HCT116 (cell line): ENCODE measurements around the gene NRP1. TPM values are rescaled to one million over a fixed set of nuclear protein-coding genes. Genes with fewer than 3 reads are reported as not detected.
A peak's percentile ranks its signal among the peaks of the same experiment; 100 is the strongest.

Experiments used
- ATAC-seq: fragments of 200-7000 bp; cut with Tn5 transposase; 2 replicates; pipeline ENCODE4 v1.9.1; 2020; ENCODE audit warnings: mild to moderate bottlenecking, moderate library complexity
- BruUV-seq: library from RNA; stranded (reverse); fragments of 400-500 nt; replicated peaks from 2 replicates; lab custom pipeline; 2021; lab: Mats Ljungman, UMichigan
- CTCF ChIA-PET: fragments of 300-600 bp; sonication (Branson Sonifier 250); formaldehyde crosslinking; loops from one replicate; lab custom pipeline; 2021; ENCODE audit warnings: antibody characterized with exemption; lab: Charles Lee
- POLR2A ChIA-PET: fragments of 300-600, 350-600 bp; sonication (Branson Sonifier 250); formaldehyde crosslinking; loops from one replicate; lab custom pipeline; 2021; ENCODE audit warnings: antibody characterized with exemption; lab: Charles Lee
- RAD21 ChIA-PET, 2 experiments: fragments of 300-600 bp; sonication (Branson Sonifier 250); formaldehyde crosslinking; loops; one replicate each; lab custom pipeline; 2023; ENCODE audit warnings: low total read pairs in 2 of 2; ENCODE audit not compliant: uncharacterized antibody in 2 of 2, unreplicated experiment in 2 of 2, low non-redundant PET in 1 of 2; lab: Charles Lee
- DNase-seq: peaks from one replicate; pipeline ENCODE4 v3.0.0-alpha.2; 2010; ENCODE audit warnings: low read depth, low spot score
- H2AFZ ChIP-seq: fragments of 200-600 bp; shearing (Covaris generic), sonication (generic); 2 replicates; pipeline ENCODE4 v1.6.1; 2017; ENCODE audit warnings: low read depth, mixed run types, mixed read lengths, antibody characterized with exemption, low read length; ENCODE audit not compliant: poor library complexity, severe bottlenecking
- H3K27ac ChIP-seq: 2 replicates; pipeline ENCODE4 v1.5.1; 2012; ENCODE audit warnings: low read depth, low read length
- H3K27me3 ChIP-seq: fragments of 200-600 bp; sonication (generic); 2 replicates; pipeline ENCODE4 v1.6.1; 2016; ENCODE audit warnings: mixed run types, low read length, mixed read lengths; ENCODE audit not compliant: insufficient read depth
- H3K36me3 ChIP-seq, 2 experiments: fragments of 200-500 bp in 1 of 2; fragments of 200-600 bp in 1 of 2; sonication (Bioruptor generic) in 1 of 2; sonication (generic) in 1 of 2; 2 replicates each; pipeline versions ENCODE4 v1.5.1 to v1.6.1; 2014 to 2016; ENCODE audit warnings: low read length in 2 of 2, inconsistent platforms in 1 of 2, mixed read lengths in 1 of 2, mixed run types in 1 of 2; ENCODE audit not compliant: insufficient read depth in 2 of 2, control insufficient read depth in 1 of 2
- H3K4me1 ChIP-seq, 2 experiments: fragments of 200-600 bp in 1 of 2; sonication (generic) in 1 of 2; 2 replicates each; pipeline versions ENCODE4 v1.5.1 to v1.6.1; 2012 to 2017; ENCODE audit warnings: low read length in 2 of 2, inconsistent platforms in 1 of 2, mild to moderate bottlenecking in 1 of 2, mixed read lengths in 1 of 2, mixed run types in 1 of 2, moderate library complexity in 1 of 2; ENCODE audit not compliant: insufficient read depth in 2 of 2, control insufficient read depth in 1 of 2
- H3K4me2 ChIP-seq: fragments of 200-600 bp; sonication (generic); 2 replicates; pipeline ENCODE4 v1.6.1; 2017; ENCODE audit warnings: mixed run types, low read length, mixed read lengths
- H3K4me3 ChIP-seq, 2 experiments: fragments of 200-600 bp in 1 of 2; sonication (generic) in 1 of 2; replicated peaks in 1 of 2; 2 replicates each; pipeline ENCODE4 v1.5.1; 2011 to 2016; ENCODE audit warnings: low read length in 2 of 2, control low read depth in 1 of 2, low read depth in 1 of 2, mild to moderate bottlenecking in 1 of 2, mixed read lengths in 1 of 2, mixed run types in 1 of 2
- H3K79me2 ChIP-seq: fragments of 200-600 bp; sonication (generic); 2 replicates; pipeline ENCODE4 v1.6.1; 2017; ENCODE audit warnings: mild to moderate bottlenecking, mixed run types, low read length, moderate library complexity, mixed read lengths; ENCODE audit not compliant: insufficient read depth
- H3K9ac ChIP-seq: fragments of 200-600 bp; sonication (generic); 2 replicates; pipeline ENCODE4 v1.6.1; 2016; ENCODE audit warnings: low read length, mixed read lengths
- H3K9me2 ChIP-seq: fragments of 200-600 bp; sonication (generic), shearing (Covaris generic); 2 replicates; pipeline ENCODE4 v1.6.1; 2017; ENCODE audit warnings: mixed run types, mild to moderate bottlenecking, moderate library complexity; ENCODE audit not compliant: insufficient read depth
- H3K9me3 ChIP-seq, 2 experiments: fragments of 200-500 bp in 1 of 2; fragments of 200-600 bp in 1 of 2; sonication (Bioruptor generic) in 1 of 2; sonication (generic) in 1 of 2; 2 replicates each; pipeline ENCODE4 v1.6.1; 2014 to 2017; ENCODE audit warnings: low read length in 2 of 2, mixed read lengths in 2 of 2, inconsistent platforms in 1 of 2, low read depth in 1 of 2, mild to moderate bottlenecking in 1 of 2, mixed run types in 1 of 2, moderate library complexity in 1 of 2; ENCODE audit not compliant: control insufficient read depth in 1 of 2, insufficient read depth in 1 of 2
- H4K20me1 ChIP-seq: fragments of 200-600 bp; sonication (generic), shearing (Covaris generic); 2 replicates; pipeline ENCODE4 v1.6.1; 2017; ENCODE audit warnings: mixed run types, mild to moderate bottlenecking, moderate library complexity; ENCODE audit not compliant: insufficient read depth
- CBX3 ChIP-seq: IDR thresholded peaks from 2 replicates; pipeline ENCODE4 v1.6.1; 2012; ENCODE audit warnings: low read depth
- CEBPB ChIP-seq: IDR thresholded peaks from 2 replicates; pipeline ENCODE4 v1.6.1; 2012; ENCODE audit warnings: low read depth
- EGR1 ChIP-seq: IDR thresholded peaks from 2 replicates; pipeline ENCODE4 v1.6.1; 2012; ENCODE audit warnings: low read depth
- FOSL1 ChIP-seq: IDR thresholded peaks from 2 replicates; pipeline ENCODE4 v1.6.1; 2012; ENCODE audit warnings: low read depth
- JUND ChIP-seq: IDR thresholded peaks from 2 replicates; pipeline ENCODE4 v1.6.1; 2012
- RAD21 ChIP-seq: IDR thresholded peaks from 2 replicates; pipeline ENCODE4 v1.6.1; 2012; ENCODE audit warnings: low read depth, mild to moderate bottlenecking
- SP1 ChIP-seq: IDR thresholded peaks from 2 replicates; pipeline ENCODE4 v1.6.1; 2012; ENCODE audit warnings: low read depth
- YY1 ChIP-seq: IDR thresholded peaks from 2 replicates; pipeline ENCODE4 v1.6.1; 2011; ENCODE audit warnings: low read length, low read depth, moderate library complexity, mild to moderate bottlenecking; ENCODE audit not compliant: insufficient replicate concordance; ENCODE audit errors: extremely low read depth
- ZFX ChIP-seq: fragments of 450-650 bp; IDR thresholded peaks from 2 replicates; pipeline ENCODE4 v1.6.1; 2017
- ZNF274 ChIP-seq: fragments of 200-500 bp; sonication (Bioruptor generic); IDR thresholded peaks from 2 replicates; pipeline ENCODE4 v1.6.1; 2014; ENCODE audit warnings: mild to moderate bottlenecking, low read depth, low read length, inconsistent platforms
- intact Hi-C: fragments of 100-400 bp; cut with micrococcal nuclease; formaldehyde crosslinking; loops from 2 replicates; pipeline ENCODE4 v1.10.0; 2022
- total RNA-seq: library from RNA; stranded (reverse); gene quantifications from one replicate; pipeline ENCODE4 v1.2.1, GENCODE V29; 2021; ENCODE audit not compliant: unreplicated experiment
- TF ChIP-seq, protein P1 (sequence below), 3 experiments: fragments of 200-600 bp in 1 of 3; sonication (generic) in 1 of 3; IDR thresholded peaks in 2 of 3; conservative IDR thresholded peaks in 1 of 3; 2 replicates each; pipeline ENCODE4 v1.5.1; 2012 to 2017; ENCODE audit warnings: low read depth in 2 of 3, low read length in 2 of 3, antibody characterized with exemption in 1 of 3, borderline replicate concordance in 1 of 3, control low read depth in 1 of 3, mild to moderate bottlenecking in 1 of 3, mixed read lengths in 1 of 3, mixed run types in 1 of 3, moderate library complexity in 1 of 3; ENCODE audit not compliant: insufficient read depth in 1 of 3
- TF ChIP-seq, protein P2 (sequence below): IDR thresholded peaks from 2 replicates; pipeline ENCODE4 v1.6.1; 2011; ENCODE audit warnings: mild to moderate bottlenecking, low read length, moderate library complexity; ENCODE audit not compliant: insufficient replicate concordance; ENCODE audit errors: extremely low read depth
- TF ChIP-seq, protein P3 (sequence below): IDR thresholded peaks from 2 replicates; pipeline ENCODE4 v1.6.1; 2012

NRP1 gene
- total RNA-seq, 1 experiment from 2014 or later: 3.8 TPM

DNA sequence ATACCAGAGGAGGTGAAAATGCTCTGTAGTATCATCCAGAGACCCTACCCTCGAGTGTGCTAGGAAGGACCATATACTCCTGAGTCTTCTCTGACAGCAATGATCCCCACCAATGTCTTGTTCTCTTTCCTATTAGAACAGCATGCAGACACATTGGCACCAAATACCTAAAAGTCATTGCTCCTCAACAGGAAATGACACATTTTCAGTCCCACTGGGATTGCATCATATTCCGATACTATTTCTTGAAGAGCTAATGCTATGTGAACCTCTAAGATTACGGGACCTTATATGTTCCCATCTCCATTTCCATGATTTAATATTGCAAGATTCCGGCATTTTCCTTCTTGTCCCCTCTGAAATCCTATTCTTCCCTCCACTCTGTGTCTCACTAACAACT, 177.4 kb downstream of the NRP1 start:
- intact Hi-C loops: loop anchor here (2.0 kb wide), 1 partner anchor 362 kb away; no protein-coding TSS in a partner anchor
- ATAC-seq: no peak
- BruUV-seq: no TSS peak

DNA sequence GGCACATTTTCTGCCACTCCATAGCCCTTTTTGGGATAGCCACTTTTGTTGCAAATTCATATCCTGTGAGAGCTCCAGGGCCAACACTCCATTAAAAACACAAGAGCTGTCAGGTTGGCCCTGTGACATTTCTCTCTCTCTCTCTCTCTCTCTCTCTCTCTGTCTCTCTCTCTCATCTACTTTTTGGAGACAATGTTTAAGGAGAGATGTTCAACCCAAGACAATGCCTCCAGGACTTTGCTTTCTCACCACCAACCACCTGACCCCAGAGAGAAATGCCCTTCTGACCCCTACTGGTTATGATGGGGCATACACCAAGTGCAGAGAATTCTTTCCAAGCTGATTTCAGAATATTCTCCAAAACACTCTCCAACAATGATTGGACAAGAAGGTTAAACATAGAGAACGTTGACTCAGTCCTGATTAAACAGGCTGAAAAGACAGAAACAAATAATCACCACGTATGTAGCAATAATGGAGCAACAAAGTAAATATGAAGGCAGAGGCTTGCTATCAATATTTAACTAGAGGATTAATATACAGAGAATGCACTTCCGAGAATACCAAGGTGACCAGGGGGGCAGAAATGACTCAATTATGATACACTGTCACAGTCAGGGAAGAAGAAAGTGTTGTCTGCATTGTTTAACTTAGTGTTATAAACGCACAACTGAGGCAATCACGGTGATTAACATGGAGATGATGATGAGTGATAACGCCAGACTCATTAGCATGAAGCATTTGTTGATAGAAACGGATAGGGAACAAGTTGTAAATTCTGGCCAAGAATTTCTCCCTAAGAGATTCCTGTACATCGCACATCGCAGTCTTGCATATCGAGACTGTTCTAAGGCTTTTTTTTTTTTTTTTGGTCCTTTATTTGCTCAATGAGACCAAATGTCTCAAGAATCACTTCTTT, 178.5 kb downstream of the NRP1 start:
- peaks cover 7 to 24% of the 10 kb centered on the region in 2 experiments; a peak in 3 of 4 replicates for H3K4me1 ChIP-seq
- H3K9me2 ChIP-seq: no peaks in the 10 kb centered on the region
- intact Hi-C loops: loop anchor here (1.0 to 2.0 kb wide), 2 partner anchors 146 to 361 kb away; no protein-coding TSS in a partner anchor
- ChIA-PET RAD21 (interaction anchor here (1.0 to 1.3 kb wide), 4 partner anchors 40 to 147 kb away, joined by 3 to 5 read pairs (median 4); no protein-coding TSS in a partner anchor), POLR2A (no interaction called here), CTCF (interaction anchor here (0.7 to 2.2 kb wide), 10 partner anchors 8 to 147 kb away, joined by 3 to 15 read pairs (median 4); no protein-coding TSS in a partner anchor)
- H3K4me2 ChIP-seq: peak overlapping the region; percentile 66
- H3K9ac ChIP-seq: no peak overlapping the region
- H4K20me1 ChIP-seq: no peaks in the 10 kb centered on the region
- H3K9me3 ChIP-seq: no peaks in the 10 kb centered on the region
- DNase-seq (no peak), ATAC-seq (peak; percentile 97)
- no peaks in the 10 kb centered on the region for H3K27me3 ChIP-seq
- H3K79me2 ChIP-seq: no peaks in the 10 kb centered on the region
- peak overlapping the region; percentile 98 for H2AFZ ChIP-seq
- BruUV-seq: no TSS peak
- peak overlapping the region in 1 of 2 experiments; percentile 19; a peak in 1 of 4 replicates for H3K4me3 ChIP-seq
- no peak overlapping the region for H3K27ac ChIP-seq
- H3K36me3 ChIP-seq: no peaks in the 10 kb centered on the region
- TF ChIP-seq RAD21 (peak; percentile 91), SP1 (peak; percentile 58), JUND (peak; percentile 43), FOSL1 (peak; percentile 66), CEBPB (peak; percentile 78; the same call in 1 of the 2 replicates), ZFX (no peak), EGR1 (no peak), CBX3 (no peak), YY1 (peak; percentile 33)
- TF ChIP-seq, protein P1, sequence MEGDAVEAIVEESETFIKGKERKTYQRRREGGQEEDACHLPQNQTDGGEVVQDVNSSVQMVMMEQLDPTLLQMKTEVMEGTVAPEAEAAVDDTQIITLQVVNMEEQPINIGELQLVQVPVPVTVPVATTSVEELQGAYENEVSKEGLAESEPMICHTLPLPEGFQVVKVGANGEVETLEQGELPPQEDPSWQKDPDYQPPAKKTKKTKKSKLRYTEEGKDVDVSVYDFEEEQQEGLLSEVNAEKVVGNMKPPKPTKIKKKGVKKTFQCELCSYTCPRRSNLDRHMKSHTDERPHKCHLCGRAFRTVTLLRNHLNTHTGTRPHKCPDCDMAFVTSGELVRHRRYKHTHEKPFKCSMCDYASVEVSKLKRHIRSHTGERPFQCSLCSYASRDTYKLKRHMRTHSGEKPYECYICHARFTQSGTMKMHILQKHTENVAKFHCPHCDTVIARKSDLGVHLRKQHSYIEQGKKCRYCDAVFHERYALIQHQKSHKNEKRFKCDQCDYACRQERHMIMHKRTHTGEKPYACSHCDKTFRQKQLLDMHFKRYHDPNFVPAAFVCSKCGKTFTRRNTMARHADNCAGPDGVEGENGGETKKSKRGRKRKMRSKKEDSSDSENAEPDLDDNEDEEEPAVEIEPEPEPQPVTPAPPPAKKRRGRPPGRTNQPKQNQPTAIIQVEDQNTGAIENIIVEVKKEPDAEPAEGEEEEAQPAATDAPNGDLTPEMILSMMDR (IDR thresholded peaks at IDR 0.05 in 2 of 3, conservative IDR thresholded peaks at IDR 0.05 in 1 of 3; ENCODE audit: borderline replicate concordance in 1 of 3, insufficient read depth in 1 of 3, low read depth in 2 of 3, low read length in 2 of 3): peak; percentile 74 to 77 (median 76); a peak in 5 of 6 replicates
- TF ChIP-seq, protein P2, sequence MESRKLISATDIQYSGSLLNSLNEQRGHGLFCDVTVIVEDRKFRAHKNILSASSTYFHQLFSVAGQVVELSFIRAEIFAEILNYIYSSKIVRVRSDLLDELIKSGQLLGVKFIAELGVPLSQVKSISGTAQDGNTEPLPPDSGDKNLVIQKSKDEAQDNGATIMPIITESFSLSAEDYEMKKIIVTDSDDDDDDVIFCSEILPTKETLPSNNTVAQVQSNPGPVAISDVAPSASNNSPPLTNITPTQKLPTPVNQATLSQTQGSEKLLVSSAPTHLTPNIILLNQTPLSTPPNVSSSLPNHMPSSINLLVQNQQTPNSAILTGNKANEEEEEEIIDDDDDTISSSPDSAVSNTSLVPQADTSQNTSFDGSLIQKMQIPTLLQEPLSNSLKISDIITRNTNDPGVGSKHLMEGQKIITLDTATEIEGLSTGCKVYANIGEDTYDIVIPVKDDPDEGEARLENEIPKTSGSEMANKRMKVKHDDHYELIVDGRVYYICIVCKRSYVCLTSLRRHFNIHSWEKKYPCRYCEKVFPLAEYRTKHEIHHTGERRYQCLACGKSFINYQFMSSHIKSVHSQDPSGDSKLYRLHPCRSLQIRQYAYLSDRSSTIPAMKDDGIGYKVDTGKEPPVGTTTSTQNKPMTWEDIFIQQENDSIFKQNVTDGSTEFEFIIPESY: no peak
- TF ChIP-seq, protein P3, sequence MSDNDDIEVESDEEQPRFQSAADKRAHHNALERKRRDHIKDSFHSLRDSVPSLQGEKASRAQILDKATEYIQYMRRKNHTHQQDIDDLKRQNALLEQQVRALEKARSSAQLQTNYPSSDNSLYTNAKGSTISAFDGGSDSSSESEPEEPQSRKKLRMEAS: peak; percentile 17; the same call in 1 of the 2 replicates

More for the DNA sequence above, 177.4 kb downstream of the NRP1 start:
- no peaks in the 10 kb centered on the region for H3K27me3 ChIP-seq
- H3K79me2 ChIP-seq: no peaks in the 10 kb centered on the region
- peak overlapping the region; percentile 66 for H3K4me2 ChIP-seq
- H3K9me3 ChIP-seq: no peaks in the 10 kb centered on the region
- no peaks in the 10 kb centered on the region for H3K9me2 ChIP-seq
- no peak overlapping the region for H3K27ac ChIP-seq
- DNase-seq: no peak
- peaks cover 7 to 24% of the 10 kb centered on the region in 2 experiments; a peak in 3 of 4 replicates for H3K4me1 ChIP-seq
- POLR2A ChIA-PET: no interaction called here
- RAD21 ChIA-PET: no interaction called here
- H2AFZ ChIP-seq: peak overlapping the region; percentile 98
- no peak overlapping the region for H3K9ac ChIP-seq
- peak; percentile 80 for TF ChIP-seq CEBPB
- TF ChIP-seq FOSL1: peak; percentile 33; the same call in 1 of the 2 replicates
- TF ChIP-seq ZNF274: no peak
- H3K4me3 ChIP-seq: no peak overlapping the region
- H3K36me3 ChIP-seq: no peaks in the 10 kb centered on the region
- CTCF ChIA-PET: no interaction called here
- no peaks in the 10 kb centered on the region for H4K20me1 ChIP-seq
